Measurements from ENCODE around the gene HSPB6.

HSPB6 gene

DNA sequence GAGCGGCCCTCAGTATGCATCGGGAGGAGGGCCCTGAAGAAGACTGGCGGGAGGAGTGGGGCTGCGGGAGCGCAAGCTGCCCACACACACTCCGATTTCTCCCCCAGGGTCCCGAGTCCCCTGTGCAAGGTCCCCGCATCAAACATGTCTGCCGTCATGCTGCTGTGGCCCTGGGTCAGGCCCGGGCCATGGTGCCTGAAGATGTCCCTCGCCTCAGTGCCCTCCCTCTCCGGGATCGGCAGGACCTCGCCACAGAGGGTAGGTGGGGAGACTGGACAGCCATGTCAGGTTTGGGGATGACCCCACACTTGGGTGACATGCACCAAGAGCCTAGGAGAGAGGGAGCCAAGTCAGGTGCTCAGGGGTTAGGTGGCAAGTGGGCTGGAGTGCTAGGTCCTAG, 34.4 kb downstream of the HSPB6 start:
- H3K4me3 ChIP-seq (ENCODE audit: low read depth, low read length), result no peak overlapping the region
- no peak for DNase-seq (ENCODE audit: low read depth)

GRCh38 chr19:35721374-35721773, 35.5 kb downstream of the HSPB6 start:
- H3K4me3 ChIP-seq (ENCODE audit: low read depth, low read length), result no peak overlapping the region
- DNase-seq (ENCODE audit: low read depth), result no peak

DNA sequence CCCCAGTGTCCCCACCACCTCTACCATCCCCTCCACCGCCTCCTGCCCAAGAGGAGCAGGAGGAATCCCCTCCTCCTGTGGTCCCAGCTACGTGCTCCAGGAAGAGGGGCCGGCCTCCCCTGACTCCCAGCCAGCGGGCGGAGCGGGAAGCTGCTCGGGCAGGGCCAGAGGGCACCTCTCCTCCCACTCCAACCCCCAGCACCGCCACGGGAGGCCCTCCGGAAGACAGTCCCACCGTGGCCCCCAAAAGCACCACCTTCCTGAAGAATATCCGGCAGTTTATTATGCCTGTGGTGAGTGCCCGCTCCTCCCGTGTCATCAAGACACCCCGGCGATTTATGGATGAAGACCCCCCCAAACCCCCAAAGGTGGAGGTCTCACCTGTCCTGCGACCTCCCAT, 36.2 kb downstream of the HSPB6 start:
- no peak overlapping the region for H3K4me3 ChIP-seq (ENCODE audit: low read depth, low read length)
- DNase-seq (ENCODE audit: low read depth), result no peak

GRCh38 chr19:35720163-35720524, 36.7 kb downstream of the HSPB6 start:
- DNase-seq (ENCODE audit: low read depth), result no peak
- H3K4me3 ChIP-seq (ENCODE audit: low read depth, low read length), result no peak overlapping the region

DNA sequence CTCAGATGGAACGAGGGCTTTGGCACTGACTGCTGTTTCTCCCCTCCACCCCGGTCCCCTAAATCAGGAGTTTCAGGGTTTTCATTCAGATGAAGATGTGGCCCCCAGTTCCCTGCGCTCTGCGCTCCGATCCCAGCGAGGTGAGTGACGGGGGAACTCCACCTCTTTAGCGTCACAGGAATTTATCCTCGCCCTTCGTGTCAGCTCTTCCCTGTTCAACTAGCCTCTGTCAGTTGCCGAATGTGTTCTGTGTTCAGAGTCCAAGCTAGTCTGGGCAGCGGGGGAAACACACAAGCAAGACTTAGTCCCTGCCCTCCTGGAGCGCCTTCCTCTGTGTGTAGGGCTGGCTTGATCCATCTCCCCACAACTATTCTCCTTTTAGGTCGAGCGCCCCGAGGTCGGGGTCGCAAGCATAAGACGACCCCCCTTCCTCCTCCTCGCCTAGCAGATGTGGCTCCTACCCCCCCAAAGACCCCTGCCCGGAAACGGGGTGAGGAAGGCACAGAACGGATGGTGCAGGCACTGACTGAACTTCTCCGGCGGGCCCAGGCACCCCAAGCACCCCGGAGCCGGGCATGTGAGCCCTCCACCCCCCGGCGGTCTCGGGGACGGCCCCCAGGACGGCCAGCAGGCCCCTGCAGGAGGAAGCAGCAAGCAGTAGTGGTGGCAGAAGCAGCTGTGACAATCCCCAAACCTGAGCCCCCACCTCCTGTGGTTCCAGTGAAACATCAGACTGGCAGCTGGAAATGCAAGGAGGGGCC, 37.2 kb downstream of the HSPB6 start:
- no peak for DNase-seq (ENCODE audit: low read depth)
- H3K4me3 ChIP-seq (ENCODE audit: low read depth, low read length), result peak overlapping the region; percentile 72

- no peak for DNase-seq (ENCODE audit: low read depth)
- peak overlapping the region; percentile 72 for H3K4me3 ChIP-seq (ENCODE audit: low read depth, low read length)
These were observed 38.3 kb downstream of the HSPB6 start for GRCh38 chr19:35718345-35719041.

DNA sequence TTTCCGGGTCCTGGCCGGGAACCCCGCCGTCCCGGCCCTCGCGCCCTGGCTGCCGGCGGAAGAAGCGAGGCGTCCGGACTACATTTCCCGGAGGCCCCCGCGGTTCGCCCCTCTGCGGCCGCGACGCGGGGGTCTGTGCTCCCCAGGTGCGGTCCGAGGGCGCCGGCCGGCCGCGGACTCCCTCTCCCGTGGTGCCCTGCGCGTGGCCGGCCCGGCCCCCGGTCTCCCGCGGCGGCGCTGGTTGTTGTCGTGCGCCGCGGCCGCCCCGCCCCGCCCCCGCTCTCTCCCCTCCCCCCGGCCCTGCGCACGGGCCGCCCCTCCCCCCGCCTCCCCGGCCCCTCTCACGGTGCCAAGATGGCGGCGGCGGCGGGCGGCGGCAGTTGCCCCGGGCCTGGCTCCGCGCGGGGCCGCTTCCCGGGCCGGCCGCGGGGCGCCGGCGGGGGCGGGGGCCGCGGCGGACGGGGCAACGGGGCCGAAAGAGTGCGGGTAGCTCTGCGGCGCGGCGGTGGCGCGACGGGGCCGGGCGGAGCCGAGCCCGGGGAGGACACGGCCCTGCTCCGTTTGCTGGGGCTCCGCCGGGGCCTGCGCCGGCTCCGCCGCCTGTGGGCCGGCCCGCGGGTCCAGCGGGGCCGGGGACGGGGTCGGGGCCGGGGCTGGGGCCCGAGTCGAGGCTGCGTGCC, 39.0 kb downstream of the HSPB6 start, which contains the start of gene KMT2B:
KMT2B (plus strand) TSS at position 339 of the 680 bp plus-strand sequence; CDS start at position 355, 16 bp downstream.
- DNase-seq (ENCODE audit: low read depth), result no peak

DNA sequence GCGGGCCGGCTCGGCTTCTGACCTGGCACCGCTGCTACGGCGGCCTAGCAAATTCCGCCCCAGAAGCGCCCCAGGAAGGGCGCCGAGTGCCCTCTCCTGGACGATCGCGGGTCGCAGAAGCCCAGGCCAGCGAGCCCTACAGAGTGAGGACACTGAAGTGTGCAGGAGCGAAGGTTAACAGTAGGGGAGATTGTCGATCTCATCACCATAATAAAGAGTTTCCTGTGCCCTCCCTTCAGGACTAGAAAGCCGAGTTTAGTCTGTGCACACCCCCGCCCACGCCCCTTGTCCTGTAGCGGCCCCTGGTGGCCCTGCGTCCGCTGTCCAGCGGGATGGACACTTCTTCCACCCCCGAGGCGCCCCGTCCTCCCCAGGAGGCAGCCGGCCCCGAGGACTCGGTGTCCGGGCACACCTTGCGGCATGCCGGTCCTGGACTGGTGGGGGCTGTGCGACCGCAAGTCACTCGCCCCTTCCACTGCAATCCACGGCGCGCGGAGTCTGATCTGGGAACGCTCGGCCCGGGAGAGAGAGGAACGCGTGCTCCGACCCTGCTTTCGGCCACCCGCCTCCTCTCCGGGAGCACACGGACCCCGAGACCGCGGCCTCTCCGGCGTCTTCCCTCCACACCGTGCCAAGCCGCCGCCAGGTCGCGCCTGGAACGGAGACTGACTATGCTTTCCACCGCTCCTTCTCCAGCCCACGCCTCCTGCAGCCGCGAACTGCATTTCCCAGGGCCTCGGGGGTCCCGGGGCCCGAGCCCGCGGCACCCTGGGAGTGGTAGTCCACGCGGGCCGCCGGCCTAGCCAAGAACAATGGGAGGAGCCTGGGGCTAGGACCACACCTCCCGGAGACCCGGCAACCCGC, 39.8 kb downstream of the HSPB6 start:
- peak overlapping the region; percentile 84 for H3K4me3 ChIP-seq (ENCODE audit: low read depth, low read length)
- peak; percentile 84 for DNase-seq (ENCODE audit: low read depth)

More for the DNA sequence above, 39.0 kb downstream of the HSPB6 start, which contains the start of gene KMT2B:
- peak within 1 kb of the TSS; percentile 84 for H3K4me3 ChIP-seq (ENCODE audit: low read depth, low read length)

DNA sequence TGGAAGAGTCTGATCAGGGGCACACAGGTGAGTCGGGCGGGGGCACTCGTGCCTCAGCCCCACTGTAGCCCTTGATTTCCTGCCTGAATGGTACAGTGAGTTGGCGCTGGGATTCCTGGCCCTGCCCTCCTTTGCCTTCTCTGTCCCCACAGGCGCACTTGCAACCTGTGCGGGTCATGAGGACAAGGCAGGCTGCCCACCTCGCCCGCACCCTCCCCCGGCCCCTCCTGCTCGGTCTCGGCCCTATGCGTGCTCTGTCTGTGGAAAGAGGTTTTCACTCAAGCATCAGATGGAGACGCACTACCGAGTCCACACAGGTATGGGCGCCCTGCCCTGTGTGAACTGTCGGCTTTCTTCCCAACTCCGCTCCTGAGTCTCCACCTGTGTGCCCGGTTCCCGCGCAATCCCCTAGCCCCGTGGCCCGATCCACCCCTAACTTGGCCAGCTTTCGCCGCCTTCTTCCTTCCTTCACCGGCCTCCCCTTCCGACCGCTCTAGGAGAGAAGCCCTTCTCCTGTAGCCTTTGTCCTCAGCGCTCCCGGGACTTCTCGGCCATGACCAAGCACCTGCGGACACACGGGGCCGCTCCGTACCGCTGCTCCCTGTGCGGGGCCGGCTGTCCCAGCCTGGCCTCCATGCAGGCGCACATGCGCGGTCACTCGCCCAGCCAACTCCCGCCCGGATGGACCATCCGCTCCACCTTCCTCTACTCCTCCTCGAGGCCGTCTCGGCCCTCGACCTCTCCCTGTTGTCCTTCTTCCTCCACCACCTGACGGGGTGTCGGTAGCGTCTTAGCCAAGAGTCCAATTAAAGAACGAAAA, 40.6 kb downstream of the HSPB6 start:
- no peak for DNase-seq (ENCODE audit: low read depth)
- H3K4me3 ChIP-seq (ENCODE audit: low read depth, low read length), result peak overlapping the region; percentile 84

GRCh38 chr19:35715355-35715809, 41.4 kb downstream of the HSPB6 start:
- H3K4me3 ChIP-seq (ENCODE audit: low read depth, low read length), result no peak overlapping the region
- no peak for DNase-seq (ENCODE audit: low read depth)

DNA sequence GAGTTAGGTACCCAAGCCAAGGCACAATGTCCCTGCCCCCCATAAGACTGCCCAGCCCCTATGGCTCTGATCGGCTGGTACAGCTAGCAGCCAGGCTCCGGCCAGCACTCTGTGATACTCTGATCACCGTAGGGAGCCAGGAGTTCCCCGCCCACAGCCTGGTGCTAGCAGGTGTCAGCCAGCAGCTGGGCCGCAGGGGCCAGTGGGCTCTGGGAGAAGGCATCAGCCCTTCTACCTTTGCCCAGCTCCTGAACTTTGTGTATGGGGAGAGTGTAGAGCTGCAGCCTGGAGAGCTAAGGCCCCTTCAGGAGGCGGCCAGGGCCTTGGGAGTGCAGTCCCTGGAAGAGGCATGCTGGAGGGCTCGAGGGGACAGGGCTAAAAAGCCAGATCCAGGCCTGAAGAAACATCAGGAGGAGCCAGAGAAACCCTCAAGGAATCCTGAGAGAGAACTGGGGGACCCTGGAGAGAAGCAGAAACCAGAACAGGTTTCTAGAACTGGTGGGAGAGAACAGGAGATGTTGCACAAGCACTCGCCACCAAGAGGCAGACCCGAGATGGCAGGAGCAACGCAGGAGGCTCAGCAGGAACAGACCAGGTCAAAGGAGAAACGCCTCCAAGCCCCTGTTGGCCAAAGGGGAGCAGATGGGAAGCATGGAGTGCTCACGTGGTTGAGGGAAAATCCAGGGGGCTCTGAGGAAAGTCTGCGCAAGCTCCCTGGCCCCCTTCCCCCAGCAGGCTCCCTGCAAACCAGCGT, 42.1 kb downstream of the HSPB6 start:
- no peak for DNase-seq (ENCODE audit: low read depth)
- no peak overlapping the region for H3K4me3 ChIP-seq (ENCODE audit: low read depth, low read length)

DNA sequence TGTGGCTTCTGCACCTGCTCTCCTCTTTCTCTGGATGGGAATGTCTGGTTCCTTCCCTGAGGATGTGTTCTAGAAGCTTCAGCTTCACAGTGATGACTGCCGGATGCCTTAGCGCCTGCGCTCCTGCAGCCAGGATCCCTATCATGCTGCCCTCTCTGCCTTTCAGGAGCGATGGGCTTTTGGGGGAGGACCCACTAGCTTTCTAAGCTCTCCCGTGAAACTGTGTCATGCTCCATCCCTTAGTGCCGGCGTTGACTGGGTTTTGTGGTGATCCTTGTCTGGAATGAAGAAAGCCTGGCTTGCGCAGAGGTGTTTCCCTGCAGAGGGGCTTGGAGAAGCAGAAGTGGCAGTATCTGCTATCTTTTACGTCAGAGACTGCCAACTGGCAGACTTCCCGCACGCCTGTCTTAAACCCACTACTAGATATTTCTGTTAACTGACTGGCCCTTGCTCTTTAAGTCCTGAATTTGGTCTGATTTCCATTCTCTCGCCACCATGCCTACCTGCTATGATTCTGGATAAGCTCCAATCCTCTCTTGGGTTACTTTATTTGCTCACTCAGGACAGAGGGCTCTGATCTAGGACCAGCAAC, 42.8 kb downstream of the HSPB6 start:
- DNase-seq (ENCODE audit: low read depth), result no peak
- H3K4me3 ChIP-seq (ENCODE audit: low read depth, low read length), result no peak overlapping the region

GRCh38 chr19:35713506-35713850, 43.4 kb downstream of the HSPB6 start:
- no peak for DNase-seq (ENCODE audit: low read depth)
- no peak overlapping the region for H3K4me3 ChIP-seq (ENCODE audit: low read depth, low read length)

GRCh38 chr19:35712567-35713505, 44.0 kb downstream of the HSPB6 start:
- no peak for DNase-seq (ENCODE audit: low read depth)
- H3K4me3 ChIP-seq (ENCODE audit: low read depth, low read length), result no peak overlapping the region

DNA sequence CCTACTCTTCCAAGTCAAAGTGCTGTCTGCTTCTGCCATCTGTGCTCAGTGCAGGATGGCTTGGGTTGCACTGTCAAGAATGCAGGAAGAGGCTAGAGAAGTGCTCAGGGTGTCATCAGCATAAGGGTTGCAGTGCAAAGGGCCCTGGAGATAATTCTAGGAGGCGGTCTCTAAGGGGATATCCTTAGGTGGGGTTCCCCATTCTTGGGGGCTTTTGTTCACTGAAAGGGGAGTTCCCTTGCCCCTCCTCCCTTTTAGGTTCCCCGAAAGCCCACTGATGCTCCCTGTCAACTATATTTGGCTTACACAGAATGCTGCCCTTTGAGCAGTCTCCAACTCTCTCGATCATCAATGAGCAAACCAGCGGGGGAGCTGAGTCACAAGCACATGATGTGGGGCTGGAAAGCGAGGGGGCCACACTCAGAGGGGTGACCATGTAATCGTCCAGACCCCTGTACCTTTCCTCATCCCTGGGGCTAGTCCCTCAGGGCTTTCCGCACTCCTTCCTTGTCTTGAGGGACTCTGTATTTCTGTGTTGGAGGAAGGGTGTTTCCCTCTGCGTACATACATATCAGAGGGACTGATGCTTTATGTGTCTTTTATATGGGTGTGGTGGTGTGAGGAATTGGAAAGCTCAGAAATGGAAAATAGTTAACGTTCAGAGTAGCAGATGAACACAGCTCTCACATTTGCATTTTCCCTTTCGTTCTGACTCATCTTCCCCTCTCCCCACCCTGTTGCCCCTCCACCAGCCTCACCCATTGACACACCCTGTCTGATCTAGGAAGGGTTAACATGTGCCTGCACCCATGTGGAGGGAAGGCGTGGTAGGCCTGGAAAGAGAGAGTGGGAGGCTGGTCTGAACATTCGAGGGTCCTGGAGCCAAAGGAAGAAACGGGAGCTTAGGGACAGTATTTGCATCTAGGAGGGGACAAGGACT, 45.8 kb downstream of the HSPB6 start:
- H3K4me3 ChIP-seq (ENCODE audit: low read depth, low read length), result no peak overlapping the region
- DNase-seq (ENCODE audit: low read depth), result no peak

DNA sequence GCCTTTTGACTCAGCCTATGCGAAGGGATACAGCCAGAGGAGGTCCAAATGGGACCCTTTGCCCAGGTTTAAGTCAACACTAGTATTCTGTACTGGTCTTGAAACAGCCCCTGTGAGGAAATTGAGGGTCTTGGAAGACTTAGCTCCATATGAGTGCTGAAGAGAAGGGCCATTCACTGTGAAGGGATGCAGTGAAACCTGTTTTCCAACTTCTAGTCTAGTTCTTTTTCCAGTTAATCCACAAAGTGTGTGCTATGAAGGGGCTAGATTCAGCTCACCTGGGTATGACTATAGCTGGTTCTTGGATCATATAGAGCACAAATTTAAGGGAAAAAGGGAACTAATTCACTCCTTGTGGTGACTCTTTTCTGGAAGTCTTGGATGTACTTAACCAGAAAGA, 48.4 kb downstream of the HSPB6 start:
- no peak for DNase-seq (ENCODE audit: low read depth)

More for the DNA sequence above, 48.4 kb downstream of the HSPB6 start:
- no peak overlapping the region for H3K4me3 ChIP-seq (ENCODE audit: low read depth, low read length)

Data from skeletal muscle cell (primary cell).